GM12874 (cell line): ENCODE data around the gene ATP6V1D.

Experiments used
- TF ChIP-seq, protein P1 (sequence below): IDR thresholded peaks from 2 replicates; pipeline ENCODE4 v1.5.1; 2011; ENCODE audit warnings: low read depth, mild to moderate bottlenecking, control low read depth, low read length, moderate library complexity; ENCODE audit not compliant: insufficient read depth

The ATP6V1D gene

DNA sequence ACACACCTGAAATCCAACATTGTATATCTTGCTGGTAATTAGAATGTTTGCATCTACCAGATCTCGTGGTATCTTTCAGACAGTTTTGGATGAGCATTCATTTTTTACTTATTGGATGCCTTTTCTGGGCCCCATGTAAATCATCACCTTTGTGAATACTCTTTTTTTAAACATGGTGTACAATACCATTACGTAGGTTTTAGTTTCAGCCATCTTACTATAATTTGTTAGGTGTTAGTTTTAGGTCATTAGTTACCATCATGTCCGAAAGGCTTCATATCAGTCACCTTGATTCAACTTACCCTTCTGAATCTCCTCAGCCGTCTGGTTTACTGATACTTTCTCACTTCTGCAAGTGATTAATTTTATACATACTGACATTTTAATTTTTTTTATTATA, 5.9 kb upstream of the ATP6V1D start:
- TF ChIP-seq, protein P1, sequence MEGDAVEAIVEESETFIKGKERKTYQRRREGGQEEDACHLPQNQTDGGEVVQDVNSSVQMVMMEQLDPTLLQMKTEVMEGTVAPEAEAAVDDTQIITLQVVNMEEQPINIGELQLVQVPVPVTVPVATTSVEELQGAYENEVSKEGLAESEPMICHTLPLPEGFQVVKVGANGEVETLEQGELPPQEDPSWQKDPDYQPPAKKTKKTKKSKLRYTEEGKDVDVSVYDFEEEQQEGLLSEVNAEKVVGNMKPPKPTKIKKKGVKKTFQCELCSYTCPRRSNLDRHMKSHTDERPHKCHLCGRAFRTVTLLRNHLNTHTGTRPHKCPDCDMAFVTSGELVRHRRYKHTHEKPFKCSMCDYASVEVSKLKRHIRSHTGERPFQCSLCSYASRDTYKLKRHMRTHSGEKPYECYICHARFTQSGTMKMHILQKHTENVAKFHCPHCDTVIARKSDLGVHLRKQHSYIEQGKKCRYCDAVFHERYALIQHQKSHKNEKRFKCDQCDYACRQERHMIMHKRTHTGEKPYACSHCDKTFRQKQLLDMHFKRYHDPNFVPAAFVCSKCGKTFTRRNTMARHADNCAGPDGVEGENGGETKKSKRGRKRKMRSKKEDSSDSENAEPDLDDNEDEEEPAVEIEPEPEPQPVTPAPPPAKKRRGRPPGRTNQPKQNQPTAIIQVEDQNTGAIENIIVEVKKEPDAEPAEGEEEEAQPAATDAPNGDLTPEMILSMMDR, result no peak

- TF ChIP-seq, protein P1, result no peak
Observed at GRCh38 chr14:67360470-67361206, 1.0 kb upstream of the ATP6V1D start.

DNA sequence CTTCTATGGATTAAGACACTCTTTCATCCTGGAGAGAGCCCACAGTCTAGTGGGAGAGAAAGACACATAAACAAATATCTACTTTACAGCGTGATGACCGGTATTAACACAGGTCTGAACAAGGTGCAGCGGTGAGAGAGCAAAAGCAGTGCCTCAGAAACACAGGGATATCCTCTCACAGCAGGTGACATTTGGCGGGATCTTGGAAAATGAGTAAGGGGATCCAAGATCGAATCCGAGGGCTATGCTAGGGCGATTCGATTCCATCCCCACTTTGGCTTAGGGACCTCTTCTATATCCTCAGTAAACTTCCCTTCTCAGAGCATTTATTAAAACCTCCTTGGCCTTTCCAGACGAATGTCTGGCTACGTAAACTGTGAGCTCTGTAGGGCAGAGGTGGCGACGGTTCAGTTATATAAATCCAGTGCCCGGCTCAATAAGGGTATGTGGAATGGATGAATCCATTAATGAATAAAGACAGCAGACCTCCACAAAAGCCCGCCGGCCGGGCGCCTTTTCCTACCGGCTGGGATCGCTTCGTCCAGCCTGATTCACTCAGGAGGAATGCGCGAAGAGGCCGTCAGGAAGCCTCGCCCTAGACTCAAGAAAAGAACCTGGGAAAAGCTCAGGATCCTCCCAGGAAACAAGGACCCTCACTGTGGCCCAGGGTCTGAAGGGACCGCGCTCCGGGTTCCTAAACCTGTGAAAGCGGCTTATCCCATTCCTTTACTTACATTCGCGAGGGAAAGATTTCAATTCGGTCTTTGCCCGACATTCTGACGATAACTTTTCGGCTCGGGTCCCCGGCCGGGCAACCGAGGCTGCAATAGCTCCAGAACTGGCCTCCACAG, 455 bp downstream of the ATP6V1D start:
- TF ChIP-seq, protein P1, result no peak

DNA sequence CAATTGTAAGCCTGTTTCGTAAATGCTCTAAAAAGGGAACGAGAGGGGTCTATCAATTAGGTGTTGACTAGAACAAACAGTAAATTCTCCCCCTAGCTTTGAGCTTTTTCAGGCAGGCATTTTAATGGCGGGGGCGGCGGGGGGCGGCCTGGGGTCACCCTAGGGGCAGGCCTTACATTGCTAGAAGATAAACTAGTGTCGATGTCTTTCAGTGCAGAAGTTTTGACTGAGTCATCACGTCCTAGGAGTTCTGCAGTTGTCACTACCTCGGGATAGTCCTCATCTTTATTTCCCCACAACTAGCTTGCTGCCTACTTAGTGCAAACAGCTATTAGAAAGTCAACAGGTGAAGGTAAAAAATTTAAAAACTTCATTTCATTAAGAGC, 1.6 kb downstream of the ATP6V1D start:
- TF ChIP-seq, protein P1, result no peak

- TF ChIP-seq, protein P1, result no peak
Observed at GRCh38 chr14:67357186-67357968, 2.2 kb downstream of the ATP6V1D start.

GRCh38 chr14:67352055-67352454, 7.5 kb downstream of the ATP6V1D start:
- TF ChIP-seq, protein P1, result no peak

DNA sequence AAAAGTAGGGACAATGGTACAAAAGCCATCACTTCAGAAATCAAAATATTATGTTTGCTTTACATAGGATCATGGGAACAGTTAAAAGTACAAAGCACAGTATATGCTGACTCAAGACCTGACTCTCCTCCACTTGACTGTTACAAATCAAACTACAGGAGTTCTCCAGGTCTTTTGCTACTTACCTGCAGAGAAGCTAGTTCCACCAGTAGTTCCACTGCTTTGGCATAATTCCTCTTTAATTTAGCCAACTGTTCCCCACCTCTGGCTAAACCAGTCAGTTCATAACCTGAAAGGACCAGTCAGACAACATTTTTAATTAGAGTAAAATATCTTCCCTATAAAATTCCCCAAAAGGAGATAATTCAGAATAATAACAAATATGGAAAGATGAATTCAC, 14.0 kb downstream of the ATP6V1D start:
- TF ChIP-seq, protein P1, result no peak
